Measurements from ENCODE around the gene CLK1. TPM values are rescaled to one million over a fixed set of nuclear protein-coding genes. Genes with fewer than 3 reads are reported as not detected.

The CLK1 gene
- polyA plus RNA-seq, 3 donors, result 7.5 to 383 (median 8.2) TPM

DNA sequence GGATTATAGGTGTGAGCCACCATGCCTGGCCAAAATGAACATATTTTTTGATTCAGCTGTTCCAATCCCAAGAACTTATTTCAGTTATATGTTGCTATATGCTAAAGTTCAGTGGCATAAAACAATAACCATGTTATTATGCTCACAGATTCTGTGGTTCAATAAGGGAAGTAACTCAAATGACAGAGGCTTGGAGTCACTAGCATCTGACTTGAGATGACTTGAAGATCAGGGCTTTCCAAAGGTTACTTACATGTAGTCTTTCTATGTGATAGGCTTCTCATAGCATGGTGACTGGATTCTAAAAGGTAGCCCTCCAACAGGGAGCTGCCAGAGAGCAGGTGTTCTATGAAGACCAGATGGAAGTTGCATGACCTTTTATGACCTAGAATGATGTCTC lies 17.2 kb downstream of the CLK1 start:
- no peaks in the 10 kb centered on the region for H3K4me1 ChIP-seq (ENCODE audit: control insufficient read depth in 1 of 2, insufficient read depth in 2 of 2, low read length in 2 of 2)
- no peak overlapping the region for H2AFZ ChIP-seq (ENCODE audit: insufficient read depth, low read depth, low read length, poor library complexity, severe bottlenecking)
- H3K9ac ChIP-seq (ENCODE audit: insufficient read depth, low read length, poor library complexity, severe bottlenecking), result no peak overlapping the region
- intact Hi-C loops (cut with micrococcal nuclease), result no loop called here
- no peaks in the 10 kb centered on the region for H3K27me3 ChIP-seq (ENCODE audit: control insufficient read depth in 2 of 2, insufficient read depth in 2 of 2, low read length in 2 of 2)
- no peak overlapping the region for H3K4me3 Mint-ChIP-seq
- H3K36me3 ChIP-seq (replicated peaks in 1 of 2; ENCODE audit: control insufficient read depth in 1 of 2, insufficient read depth in 2 of 2, low read length in 2 of 2), result peaks cover 12 to 15% of the 10 kb centered on the region in 2 donors
- no peaks in the 10 kb centered on the region for H3K79me2 ChIP-seq (ENCODE audit: insufficient read depth, low read length)
- H3K27me3 Mint-ChIP-seq (ENCODE audit: low read depth in 3 of 3), result peaks cover 0 to 4% (median 2%) of the 10 kb centered on the region in 3 donors
- no peak overlapping the region for H3K4me2 ChIP-seq (replicated peaks; ENCODE audit: extremely low read depth, low read length, poor library complexity, severe bottlenecking)
- no peak overlapping the region for H3K4me3 ChIP-seq (replicated peaks in 1 of 3; ENCODE audit: low read depth in 2 of 3, low read length in 3 of 3)
- peaks cover 2% of the 10 kb centered on the region for H3K4me1 Mint-ChIP-seq
- no peak overlapping the region for H3K27ac Mint-ChIP-seq
- H4K20me1 ChIP-seq (ENCODE audit: insufficient read depth, low read length), result peaks cover 19% of the 10 kb centered on the region
- H3K27ac ChIP-seq (ENCODE audit: low read depth in 1 of 2, low read length in 2 of 2), result no peak overlapping the region
- peaks cover 0 to under 1% (median 0%) of the 10 kb centered on the region in 7 donors for H3K9me3 Mint-ChIP-seq
- no peaks in the 10 kb centered on the region for H3K9me3 ChIP-seq (replicated peaks in 1 of 2; ENCODE audit: control insufficient read depth in 1 of 2, insufficient read depth in 1 of 2, low read length in 2 of 2)
- TF ChIP-seq, protein P1, sequence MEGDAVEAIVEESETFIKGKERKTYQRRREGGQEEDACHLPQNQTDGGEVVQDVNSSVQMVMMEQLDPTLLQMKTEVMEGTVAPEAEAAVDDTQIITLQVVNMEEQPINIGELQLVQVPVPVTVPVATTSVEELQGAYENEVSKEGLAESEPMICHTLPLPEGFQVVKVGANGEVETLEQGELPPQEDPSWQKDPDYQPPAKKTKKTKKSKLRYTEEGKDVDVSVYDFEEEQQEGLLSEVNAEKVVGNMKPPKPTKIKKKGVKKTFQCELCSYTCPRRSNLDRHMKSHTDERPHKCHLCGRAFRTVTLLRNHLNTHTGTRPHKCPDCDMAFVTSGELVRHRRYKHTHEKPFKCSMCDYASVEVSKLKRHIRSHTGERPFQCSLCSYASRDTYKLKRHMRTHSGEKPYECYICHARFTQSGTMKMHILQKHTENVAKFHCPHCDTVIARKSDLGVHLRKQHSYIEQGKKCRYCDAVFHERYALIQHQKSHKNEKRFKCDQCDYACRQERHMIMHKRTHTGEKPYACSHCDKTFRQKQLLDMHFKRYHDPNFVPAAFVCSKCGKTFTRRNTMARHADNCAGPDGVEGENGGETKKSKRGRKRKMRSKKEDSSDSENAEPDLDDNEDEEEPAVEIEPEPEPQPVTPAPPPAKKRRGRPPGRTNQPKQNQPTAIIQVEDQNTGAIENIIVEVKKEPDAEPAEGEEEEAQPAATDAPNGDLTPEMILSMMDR (IDR thresholded peaks at IDR 0.05), result no peak
- peaks cover 13 to 15% of the 10 kb centered on the region in 2 donors for H3K36me3 Mint-ChIP-seq
- peak in 1 of 3 donors; percentile 26 for DNase-seq

DNA sequence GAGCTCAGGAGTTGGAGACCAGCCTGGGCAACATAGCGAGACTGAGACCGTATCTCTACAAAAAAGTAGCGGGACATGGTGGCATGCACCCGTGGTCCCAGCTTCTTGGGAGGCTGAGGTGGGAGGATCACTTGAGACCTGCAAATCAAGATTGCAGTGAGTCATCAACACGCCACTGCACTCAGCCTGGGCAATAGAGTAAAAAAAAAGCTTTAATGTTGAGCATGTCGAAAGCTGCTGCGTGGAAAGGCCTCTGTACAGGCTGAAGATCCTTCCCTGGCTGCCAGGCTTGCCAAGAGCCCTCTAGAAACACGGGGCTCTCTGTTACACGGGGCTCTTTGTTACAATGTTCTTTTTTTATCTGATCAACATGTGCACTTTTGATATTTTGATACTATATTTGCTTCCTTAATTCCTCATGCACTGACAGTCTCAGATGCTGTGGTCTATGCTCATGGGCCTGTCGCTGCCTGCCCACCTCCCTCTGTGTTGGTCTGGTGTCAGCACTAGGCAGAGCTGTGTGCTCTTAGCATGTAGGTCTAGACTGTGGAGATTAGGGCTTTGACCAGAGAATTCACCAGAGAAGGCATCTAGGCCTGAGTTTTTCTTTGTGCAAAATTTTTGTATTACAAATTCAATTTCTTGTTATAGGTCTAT lies 18.7 kb downstream of the CLK1 start:
- Mint-ChIP-seq H3K9me3 (peaks cover 0 to 3% (median 0%) of the 10 kb centered on the region in 7 donors), H3K4me3 (no peak overlapping the region), H3K4me1 (peaks cover 2% of the 10 kb centered on the region), H3K27ac (peak overlapping the region in 1 of 7 donors; percentile 35), H3K36me3 (peaks cover 0 to 2% of the 10 kb centered on the region in 2 donors), H3K27me3 (ENCODE audit: low read depth in 3 of 3) (peaks cover 1 to 8% (median 6%) of the 10 kb centered on the region in 3 donors)
- peaks cover 4% of the 10 kb centered on the region for H4K20me1 ChIP-seq (ENCODE audit: insufficient read depth, low read length)
- no peaks in the 10 kb centered on the region for H3K79me2 ChIP-seq (ENCODE audit: insufficient read depth, low read length)
- intact Hi-C loops (cut with micrococcal nuclease), result no loop called here
- 94% methylated on average over 5 of the region's 10 CpGs for WGBS (ENCODE audit: insufficient coverage)
- peaks cover under 1 to 2% of the 10 kb centered on the region in 2 donors for H3K36me3 ChIP-seq (replicated peaks in 1 of 2; ENCODE audit: control insufficient read depth in 1 of 2, insufficient read depth in 2 of 2, low read length in 2 of 2)
- no peak overlapping the region for H3K4me3 ChIP-seq (replicated peaks in 1 of 3; ENCODE audit: low read depth in 2 of 3, low read length in 3 of 3)
- no peak overlapping the region for H3K9ac ChIP-seq (ENCODE audit: insufficient read depth, low read length, poor library complexity, severe bottlenecking)
- H3K27ac ChIP-seq (ENCODE audit: low read depth in 1 of 2, low read length in 2 of 2), result no peak overlapping the region
- no peak overlapping the region for H2AFZ ChIP-seq (ENCODE audit: insufficient read depth, low read depth, low read length, poor library complexity, severe bottlenecking)
- H3K4me2 ChIP-seq (replicated peaks; ENCODE audit: extremely low read depth, low read length, poor library complexity, severe bottlenecking), result no peak overlapping the region
- no peaks in the 10 kb centered on the region for H3K27me3 ChIP-seq (ENCODE audit: control insufficient read depth in 2 of 2, insufficient read depth in 2 of 2, low read length in 2 of 2)
- TF ChIP-seq, protein P1 (IDR thresholded peaks at IDR 0.05), result no peak
- no peaks in the 10 kb centered on the region for H3K4me1 ChIP-seq (ENCODE audit: control insufficient read depth in 1 of 2, insufficient read depth in 2 of 2, low read length in 2 of 2)
- H3K9me3 ChIP-seq (replicated peaks in 1 of 2; ENCODE audit: control insufficient read depth in 1 of 2, insufficient read depth in 1 of 2, low read length in 2 of 2), result no peaks in the 10 kb centered on the region
- DNase-seq, result no peak

Data from CD14-positive monocyte (primary cell).